MCF 10A (cell line): ENCODE data around the gene WDR48. TPM values are rescaled to one million over a fixed set of nuclear protein-coding genes. Genes with fewer than 3 reads are reported as not detected.

Experiments used
- BruUV-seq: library from RNA; stranded (reverse); fragments of 400-500 nt; replicated peaks from 2 replicates; lab custom pipeline; 2021; lab: Mats Ljungman, UMichigan
- CTCF ChIA-PET: fragments of 300-600 bp; sonication (Branson Sonifier 250); formaldehyde crosslinking; extraction: SDS; loops from one replicate; lab custom pipeline; 2021; ENCODE audit warnings: antibody characterized with exemption, inconsistent platforms; lab: Yijun Ruan, JAX
- POLR2A ChIA-PET: fragments of 300-600, 350-650 bp; sonication (Branson Sonifier 250); formaldehyde crosslinking; extraction: SDS; loops from one replicate; lab custom pipeline; 2020; ENCODE audit warnings: antibody characterized with exemption, inconsistent platforms; lab: Yijun Ruan, JAX
- DNase-seq: peaks from one replicate; pipeline ENCODE4 v3.0.0-alpha.2; 2018; ENCODE audit not compliant: unreplicated experiment
- H3K27ac Mint-ChIP-seq: one replicate; pipeline ENCODE4 v1.8.0; 2022; ENCODE audit warnings: mild to moderate bottlenecking, low read depth, mixed read lengths; ENCODE audit not compliant: unreplicated experiment
- H3K27me3 Mint-ChIP-seq: one replicate; pipeline ENCODE4 v1.8.0; 2022; ENCODE audit warnings: mixed read lengths; ENCODE audit not compliant: insufficient read depth, unreplicated experiment
- H3K36me3 Mint-ChIP-seq: one replicate; pipeline ENCODE4 v1.8.0; 2022; ENCODE audit warnings: mild to moderate bottlenecking, moderate library complexity, mixed read lengths; ENCODE audit not compliant: insufficient read depth, unreplicated experiment
- H3K4me1 Mint-ChIP-seq: one replicate; pipeline ENCODE4 v1.8.0; 2022; ENCODE audit warnings: mixed read lengths; ENCODE audit not compliant: insufficient read depth, unreplicated experiment
- H3K4me3 Mint-ChIP-seq: one replicate; pipeline ENCODE4 v1.8.0; 2022; ENCODE audit warnings: mild to moderate bottlenecking, moderate library complexity, mixed read lengths; ENCODE audit not compliant: unreplicated experiment
- H3K9me3 Mint-ChIP-seq: one replicate; pipeline ENCODE4 v1.8.0; 2022; ENCODE audit warnings: mixed read lengths; ENCODE audit not compliant: unreplicated experiment
- intact Hi-C: fragments of 100-400 bp; cut with micrococcal nuclease; formaldehyde crosslinking; loops from 2 replicates; pipeline ENCODE4 v1.14.1; 2022
- total RNA-seq: library from RNA; stranded (reverse); gene quantifications from 2 replicates; pipeline ENCODE4 v1.2.3, GENCODE V29; 2022
- TF ChIP-seq, protein P1 (sequence below): fragments of 200-600 bp; IDR thresholded peaks from one replicate; pipeline ENCODE4 v1.8.0; 2022; ENCODE audit warnings: antibody characterized with exemption, mild to moderate bottlenecking; ENCODE audit not compliant: unreplicated experiment

WDR48 gene
- total RNA-seq, 1 experiment from 2014 or later = 26.0 TPM

DNA sequence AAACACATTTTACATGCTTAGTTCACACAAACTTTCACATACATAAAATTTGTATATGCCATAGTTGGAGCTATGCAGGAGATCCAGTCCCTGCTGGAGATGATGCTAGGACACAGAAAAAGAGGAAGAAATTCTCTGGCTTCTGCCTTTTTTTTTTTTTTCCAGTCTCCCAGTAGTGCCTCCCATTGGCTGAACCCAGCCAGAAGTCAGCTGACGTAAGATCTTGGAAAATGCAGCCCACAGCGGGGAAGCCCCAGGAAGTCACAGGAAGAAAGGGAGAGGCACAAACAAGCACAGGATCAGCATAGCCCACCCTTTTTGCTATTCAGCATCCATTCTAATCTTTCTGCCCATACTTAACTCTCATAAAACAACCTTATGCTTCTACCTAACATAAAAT is 38.5 kb upstream of the WDR48 start:
- Mint-ChIP-seq H3K9me3 (no peaks in the 10 kb centered on the region), H3K36me3 (no peaks in the 10 kb centered on the region), H3K27me3 (peaks cover 53% of the 10 kb centered on the region), H3K4me3 (no peak overlapping the region), H3K27ac (no peak overlapping the region), H3K4me1 (no peaks in the 10 kb centered on the region)
- intact Hi-C loops = no loop called here
- ChIA-PET POLR2A (no interaction called here), CTCF (interaction anchor here (0.5 to 0.9 kb wide), 3 partner anchors 12 to 54 kb away, joined by 3 read pairs; no protein-coding TSS in a partner anchor)
- DNase-seq = no peak
- BruUV-seq = no TSS peak
- TF ChIP-seq, protein P1, sequence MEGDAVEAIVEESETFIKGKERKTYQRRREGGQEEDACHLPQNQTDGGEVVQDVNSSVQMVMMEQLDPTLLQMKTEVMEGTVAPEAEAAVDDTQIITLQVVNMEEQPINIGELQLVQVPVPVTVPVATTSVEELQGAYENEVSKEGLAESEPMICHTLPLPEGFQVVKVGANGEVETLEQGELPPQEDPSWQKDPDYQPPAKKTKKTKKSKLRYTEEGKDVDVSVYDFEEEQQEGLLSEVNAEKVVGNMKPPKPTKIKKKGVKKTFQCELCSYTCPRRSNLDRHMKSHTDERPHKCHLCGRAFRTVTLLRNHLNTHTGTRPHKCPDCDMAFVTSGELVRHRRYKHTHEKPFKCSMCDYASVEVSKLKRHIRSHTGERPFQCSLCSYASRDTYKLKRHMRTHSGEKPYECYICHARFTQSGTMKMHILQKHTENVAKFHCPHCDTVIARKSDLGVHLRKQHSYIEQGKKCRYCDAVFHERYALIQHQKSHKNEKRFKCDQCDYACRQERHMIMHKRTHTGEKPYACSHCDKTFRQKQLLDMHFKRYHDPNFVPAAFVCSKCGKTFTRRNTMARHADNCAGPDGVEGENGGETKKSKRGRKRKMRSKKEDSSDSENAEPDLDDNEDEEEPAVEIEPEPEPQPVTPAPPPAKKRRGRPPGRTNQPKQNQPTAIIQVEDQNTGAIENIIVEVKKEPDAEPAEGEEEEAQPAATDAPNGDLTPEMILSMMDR = no peak

DNA sequence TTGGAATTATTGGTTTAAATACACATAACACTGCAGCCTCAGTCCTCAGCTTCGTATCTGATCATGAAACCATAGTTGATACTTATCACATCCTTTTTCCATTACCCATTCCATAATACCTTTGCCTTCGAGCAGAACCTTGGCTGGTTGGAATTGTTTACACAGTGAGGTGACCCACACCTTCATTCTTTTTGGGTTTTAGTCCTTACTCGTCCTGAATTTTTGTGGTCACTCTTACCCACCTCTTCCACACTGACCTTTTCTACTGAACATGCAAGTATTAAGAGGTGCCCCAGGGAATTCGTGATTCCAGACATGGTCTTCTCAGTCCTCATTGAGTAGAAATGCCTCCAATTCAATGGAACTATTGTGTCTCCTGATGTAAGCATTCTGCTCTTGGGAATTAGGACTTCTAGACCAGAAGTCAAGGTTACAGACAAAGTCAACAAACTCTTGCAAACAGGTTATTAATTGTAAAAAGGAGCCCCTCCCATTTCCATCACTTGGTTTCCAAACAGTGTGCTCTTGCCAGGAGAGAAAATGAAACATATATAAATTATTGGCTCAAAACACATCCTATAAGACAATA is 37.8 kb upstream of the WDR48 start:
- Mint-ChIP-seq H3K27ac (no peak overlapping the region), H3K4me3 (no peak overlapping the region), H3K4me1 (no peaks in the 10 kb centered on the region), H3K36me3 (no peaks in the 10 kb centered on the region), H3K9me3 (no peaks in the 10 kb centered on the region), H3K27me3 (peaks cover 49% of the 10 kb centered on the region)
- TF ChIP-seq, protein P1 = no peak
- BruUV-seq = no TSS peak
- ChIA-PET CTCF (interaction anchor here (0.5 to 0.9 kb wide), 3 partner anchors 13 to 53 kb away, joined by 3 read pairs; no protein-coding TSS in a partner anchor), POLR2A (interaction anchor here (0.6 kb wide), 1 partner anchor 41 kb away, joined by 3 read pairs; no protein-coding TSS in a partner anchor)
- intact Hi-C loops = no loop called here
- no peak for DNase-seq

DNA sequence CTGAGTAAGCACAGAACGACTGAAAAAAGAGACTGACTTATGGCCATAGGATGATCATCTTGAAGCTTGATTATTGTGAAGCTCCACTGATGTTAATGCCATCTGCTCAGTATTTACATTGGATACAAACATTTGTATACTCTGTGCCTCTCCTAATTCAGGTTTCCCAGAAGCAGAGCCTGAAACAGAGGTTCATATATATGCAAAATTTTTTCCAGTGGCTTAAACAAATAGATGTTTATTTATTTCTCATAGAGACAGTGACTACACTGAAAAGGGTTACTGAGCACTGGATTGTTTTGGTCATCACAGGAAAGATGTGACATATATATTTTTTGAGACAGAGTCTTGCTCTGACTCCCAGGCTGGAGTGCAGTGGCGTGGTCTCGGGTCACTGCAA is 36.4 kb upstream of the WDR48 start:
- Mint-ChIP-seq H3K4me1 (no peaks in the 10 kb centered on the region), H3K4me3 (no peak overlapping the region), H3K27me3 (peaks cover 46% of the 10 kb centered on the region), H3K27ac (no peak overlapping the region), H3K36me3 (no peaks in the 10 kb centered on the region), H3K9me3 (no peaks in the 10 kb centered on the region)
- no TSS peak for BruUV-seq
- no peak for DNase-seq
- intact Hi-C loops = no loop called here
- ChIA-PET POLR2A (no interaction called here), CTCF (interaction anchor here (2.8 to 3.1 kb wide), 2 partner anchors 15 kb away, joined by 9 to 12 read pairs; no protein-coding TSS in a partner anchor)
- TF ChIP-seq, protein P1 = no peak

GRCh38 chr3:39019299-39019698 is 32.5 kb upstream of the WDR48 start:
- ChIA-PET POLR2A (no interaction called here), CTCF (interaction anchor here (1.0 kb wide), 1 partner anchor 19 kb away, joined by 5 read pairs; no protein-coding TSS in a partner anchor)
- no peaks in the 10 kb centered on the region for H3K9me3 Mint-ChIP-seq
- BruUV-seq = no TSS peak
- intact Hi-C loops = no loop called here
- H3K27me3 Mint-ChIP-seq = peaks cover 17% of the 10 kb centered on the region
- TF ChIP-seq, protein P1 = no peak
- H3K27ac Mint-ChIP-seq = no peak overlapping the region
- H3K4me1 Mint-ChIP-seq = no peaks in the 10 kb centered on the region
- no peak for DNase-seq
- no peaks in the 10 kb centered on the region for H3K36me3 Mint-ChIP-seq
- no peak overlapping the region for H3K4me3 Mint-ChIP-seq
